ENCODE measurements around the gene TMEM86A.

DNA sequence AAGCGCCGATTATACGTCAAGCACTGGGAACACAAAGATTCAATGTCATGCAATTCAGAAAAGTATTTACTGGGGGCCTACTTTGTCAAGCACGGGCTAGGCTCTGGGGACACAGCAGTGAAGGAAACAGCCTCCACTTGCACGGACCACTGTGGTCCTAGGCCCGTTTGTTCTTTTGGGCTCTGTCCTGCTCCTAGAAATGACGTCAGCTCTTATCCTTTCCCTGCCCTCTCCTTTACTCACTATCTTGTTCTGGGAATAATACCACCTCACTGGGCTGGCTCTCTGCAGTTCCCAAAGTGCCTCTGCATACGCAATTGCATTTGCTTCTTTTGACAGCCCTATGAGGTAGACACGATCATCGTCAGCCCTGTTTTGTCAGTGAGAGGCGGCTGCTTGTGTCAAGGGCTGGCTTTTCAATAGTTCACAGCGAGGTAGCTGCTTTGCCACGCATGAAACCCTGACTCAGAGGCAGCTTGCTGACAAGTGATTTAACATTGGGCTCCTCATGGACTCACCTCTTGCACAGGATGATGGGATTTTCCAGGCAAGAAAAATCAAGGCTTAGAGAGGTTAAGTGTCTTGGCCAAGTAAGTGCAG, 50.3 kb downstream of the TMEM86A start:
- TF ChIP-seq, protein P1, sequence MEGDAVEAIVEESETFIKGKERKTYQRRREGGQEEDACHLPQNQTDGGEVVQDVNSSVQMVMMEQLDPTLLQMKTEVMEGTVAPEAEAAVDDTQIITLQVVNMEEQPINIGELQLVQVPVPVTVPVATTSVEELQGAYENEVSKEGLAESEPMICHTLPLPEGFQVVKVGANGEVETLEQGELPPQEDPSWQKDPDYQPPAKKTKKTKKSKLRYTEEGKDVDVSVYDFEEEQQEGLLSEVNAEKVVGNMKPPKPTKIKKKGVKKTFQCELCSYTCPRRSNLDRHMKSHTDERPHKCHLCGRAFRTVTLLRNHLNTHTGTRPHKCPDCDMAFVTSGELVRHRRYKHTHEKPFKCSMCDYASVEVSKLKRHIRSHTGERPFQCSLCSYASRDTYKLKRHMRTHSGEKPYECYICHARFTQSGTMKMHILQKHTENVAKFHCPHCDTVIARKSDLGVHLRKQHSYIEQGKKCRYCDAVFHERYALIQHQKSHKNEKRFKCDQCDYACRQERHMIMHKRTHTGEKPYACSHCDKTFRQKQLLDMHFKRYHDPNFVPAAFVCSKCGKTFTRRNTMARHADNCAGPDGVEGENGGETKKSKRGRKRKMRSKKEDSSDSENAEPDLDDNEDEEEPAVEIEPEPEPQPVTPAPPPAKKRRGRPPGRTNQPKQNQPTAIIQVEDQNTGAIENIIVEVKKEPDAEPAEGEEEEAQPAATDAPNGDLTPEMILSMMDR (IDR thresholded peaks at IDR 0.05; ENCODE audit: insufficient read depth, low read length, poor library complexity, severe bottlenecking), result no peak
- no peak for TF ChIP-seq EZH2phosphoT487 (conservative IDR thresholded peaks at IDR 0.05; ENCODE audit: low read length)
